ENCODE data around the gene CHPT1.

CHPT1 gene

DNA sequence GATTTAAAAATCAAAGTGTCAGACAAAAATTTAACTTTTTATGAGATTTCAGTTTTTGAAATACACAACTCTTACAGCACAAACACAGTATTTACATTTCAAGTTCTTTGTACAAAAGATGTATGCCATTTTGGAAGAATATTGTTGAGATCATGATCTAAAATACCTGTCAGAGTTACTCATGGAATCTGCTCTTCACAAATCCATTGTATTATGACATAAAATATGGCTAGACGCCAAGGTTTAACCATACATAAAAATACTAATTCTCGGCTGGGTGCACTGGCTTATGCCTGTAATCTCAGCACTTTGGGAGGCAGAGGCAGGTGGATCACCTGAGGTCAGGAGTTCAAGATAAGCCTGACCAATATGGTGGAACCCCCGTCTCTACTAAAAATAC is 48.0 kb downstream of the CHPT1 start:
- Histone ChIP-seq H3K9me3 (ENCODE audit: insufficient read depth, low read depth, low read length) (no peaks in the 10 kb centered on the region), H3K36me3 (ENCODE audit: insufficient read depth, low read length) (peaks cover 62% of the 10 kb centered on the region), H3K4me3 (ENCODE audit: low read length) (no peak overlapping the region), H3K27ac (ENCODE audit: low read depth, low read length) (no peak overlapping the region), H3K9ac (ENCODE audit: low read depth, low read length) (no peak overlapping the region), H3K27me3 (ENCODE audit: insufficient read depth, low read length) (no peaks in the 10 kb centered on the region), H3K4me1 (ENCODE audit: insufficient read depth, low read length) (0 out of 2 replicates have a peak, but pooled peaks cover 4% of the 10 kb centered on the region)
- 91% methylated on average over 3 of the region's 3 CpGs for WGBS

GRCh38 chr12:101746196-101746595 is 48.8 kb downstream of the CHPT1 start:
- H3K27me3 ChIP-seq (ENCODE audit: insufficient read depth, low read length) = no peaks in the 10 kb centered on the region
- H3K36me3 ChIP-seq (ENCODE audit: insufficient read depth, low read length) = peaks cover 64% of the 10 kb centered on the region
- 100% methylated on average over 1 of the region's 1 CpG for WGBS
- 0 out of 2 replicates have a peak, but pooled peaks cover 5% of the 10 kb centered on the region for H3K4me1 ChIP-seq (ENCODE audit: insufficient read depth, low read length)
- no peak overlapping the region for H3K27ac ChIP-seq (ENCODE audit: low read depth, low read length)
- no peaks in the 10 kb centered on the region for H3K9me3 ChIP-seq (ENCODE audit: insufficient read depth, low read depth, low read length)
- no peak overlapping the region for H3K9ac ChIP-seq (ENCODE audit: low read depth, low read length)
- H3K4me3 ChIP-seq (ENCODE audit: low read length) = no peak overlapping the region

DNA sequence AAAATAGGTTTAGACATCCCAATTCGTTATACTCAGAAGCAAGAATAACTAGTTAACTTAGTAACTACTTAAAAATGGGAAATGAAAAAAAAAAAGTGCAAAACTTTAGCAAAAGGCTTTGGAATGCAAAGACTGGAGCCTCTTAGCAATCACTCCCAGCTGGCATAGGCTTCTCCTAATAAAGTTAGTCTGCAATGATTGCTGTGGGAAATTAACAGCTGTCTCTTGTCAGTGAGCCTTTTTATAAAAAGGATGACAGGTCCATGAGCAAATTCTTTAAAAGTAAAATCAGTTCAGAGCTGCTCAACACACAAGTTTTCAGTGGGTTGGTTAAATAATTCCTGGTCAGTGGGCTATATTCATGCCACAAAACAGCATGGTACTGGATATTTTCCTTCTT is 49.2 kb downstream of the CHPT1 start:
- Histone ChIP-seq H3K27ac (ENCODE audit: low read depth, low read length) (no peak overlapping the region), H3K27me3 (ENCODE audit: insufficient read depth, low read length) (no peaks in the 10 kb centered on the region), H3K9me3 (ENCODE audit: insufficient read depth, low read depth, low read length) (no peaks in the 10 kb centered on the region), H3K36me3 (ENCODE audit: insufficient read depth, low read length) (peaks cover 69% of the 10 kb centered on the region), H3K4me3 (ENCODE audit: low read length) (no peak overlapping the region), H3K9ac (ENCODE audit: low read depth, low read length) (no peak overlapping the region), H3K4me1 (ENCODE audit: insufficient read depth, low read length) (peaks cover 5% of the 10 kb centered on the region; the same call in 1 of the 2 replicates)
- WGBS = no CpG with 5 or more reads among the region's 1 CpG

- WGBS = 88% methylated on average over 1 of the region's 1 CpG
Observed at GRCh38 chr12:101747697-101748096, 50.3 kb downstream of the CHPT1 start.

DNA sequence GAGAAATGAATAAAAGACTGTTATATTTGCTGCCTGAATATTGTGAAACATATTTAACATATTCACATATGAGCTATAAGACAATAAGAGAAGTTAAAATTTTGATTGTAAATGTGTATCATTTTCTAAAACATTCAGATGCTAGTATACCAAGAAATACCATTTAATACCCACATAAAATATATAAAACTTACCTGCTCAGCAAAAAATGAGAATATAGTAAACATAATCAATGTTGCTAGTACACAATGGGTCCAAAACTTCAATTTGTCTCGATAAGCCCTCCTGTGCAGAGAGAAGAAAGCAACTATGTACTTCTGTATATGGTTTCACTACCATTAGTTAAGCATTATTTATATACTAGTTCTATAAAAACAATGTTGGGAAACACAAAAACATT is 51.5 kb downstream of the CHPT1 start:
- Histone ChIP-seq H3K9me3 (ENCODE audit: insufficient read depth, low read depth, low read length) (no peaks in the 10 kb centered on the region), H3K27me3 (ENCODE audit: insufficient read depth, low read length) (no peaks in the 10 kb centered on the region), H3K36me3 (ENCODE audit: insufficient read depth, low read length) (peaks cover 79% of the 10 kb centered on the region), H3K4me1 (ENCODE audit: insufficient read depth, low read length) (peaks cover 5% of the 10 kb centered on the region; the same call in 1 of the 2 replicates), H3K4me3 (ENCODE audit: low read length) (no peak overlapping the region), H3K27ac (ENCODE audit: low read depth, low read length) (no peak overlapping the region), H3K9ac (ENCODE audit: low read depth, low read length) (no peak overlapping the region)
- WGBS = no CpG with 5 or more reads among the region's 1 CpG

More at GRCh38 chr12:101747697-101748096, 50.3 kb downstream of the CHPT1 start:
- no peak overlapping the region for H3K27ac ChIP-seq (ENCODE audit: low read depth, low read length)
- H3K4me3 ChIP-seq (ENCODE audit: low read length) = no peak overlapping the region
- peaks cover 76% of the 10 kb centered on the region for H3K36me3 ChIP-seq (ENCODE audit: insufficient read depth, low read length)
- no peaks in the 10 kb centered on the region for H3K27me3 ChIP-seq (ENCODE audit: insufficient read depth, low read length)
- H3K9ac ChIP-seq (ENCODE audit: low read depth, low read length) = no peak overlapping the region
- peaks cover 5% of the 10 kb centered on the region; the same call in 1 of the 2 replicates for H3K4me1 ChIP-seq (ENCODE audit: insufficient read depth, low read length)
- H3K9me3 ChIP-seq (ENCODE audit: insufficient read depth, low read depth, low read length) = no peaks in the 10 kb centered on the region

GRCh38 chr12:101749657-101750056 is 52.2 kb downstream of the CHPT1 start:
- Histone ChIP-seq H3K36me3 (ENCODE audit: insufficient read depth, low read length) (peaks cover 78% of the 10 kb centered on the region), H3K27ac (ENCODE audit: low read depth, low read length) (no peak overlapping the region), H3K9me3 (ENCODE audit: insufficient read depth, low read depth, low read length) (no peaks in the 10 kb centered on the region), H3K9ac (ENCODE audit: low read depth, low read length) (no peak overlapping the region), H3K27me3 (ENCODE audit: insufficient read depth, low read length) (no peaks in the 10 kb centered on the region), H3K4me1 (ENCODE audit: insufficient read depth, low read length) (peaks cover 5% of the 10 kb centered on the region; the same call in 1 of the 2 replicates), H3K4me3 (ENCODE audit: low read length) (no peak overlapping the region)
- 92% methylated on average over 4 of the region's 4 CpGs for WGBS

DNA sequence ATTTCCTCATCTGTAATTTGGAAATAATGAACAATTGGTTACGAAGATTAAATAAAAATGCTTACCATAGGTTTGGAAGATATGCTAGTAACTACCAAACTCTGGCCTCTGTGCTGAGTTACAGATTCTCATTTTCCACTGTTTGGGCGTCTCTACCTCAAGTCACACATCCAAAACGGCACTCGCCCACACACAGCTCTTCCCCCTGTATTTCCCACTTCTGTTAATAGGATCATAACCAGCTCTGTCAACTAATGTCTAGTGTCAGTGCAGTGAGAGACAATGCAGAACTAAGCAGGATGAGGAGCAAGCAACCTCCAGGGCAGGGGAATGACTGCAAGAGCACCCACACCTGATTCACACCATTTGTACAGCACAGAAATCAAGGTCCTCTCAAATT is 52.7 kb downstream of the CHPT1 start:
- 87% methylated on average over 4 of the region's 4 CpGs for whole genome bisulfite sequencing
- H3K4me1 ChIP-seq (ENCODE audit: insufficient read depth, low read length) = peaks cover 5% of the 10 kb centered on the region; the same call in 1 of the 2 replicates
- peaks cover 77% of the 10 kb centered on the region for H3K36me3 ChIP-seq (ENCODE audit: insufficient read depth, low read length)
- H3K9ac ChIP-seq (ENCODE audit: low read depth, low read length) = no peak overlapping the region
- H3K27me3 ChIP-seq (ENCODE audit: insufficient read depth, low read length) = no peaks in the 10 kb centered on the region
- H3K27ac ChIP-seq (ENCODE audit: low read depth, low read length) = no peak overlapping the region
- H3K4me3 ChIP-seq (ENCODE audit: low read length) = no peak overlapping the region
- no peaks in the 10 kb centered on the region for H3K9me3 ChIP-seq (ENCODE audit: insufficient read depth, low read depth, low read length)

DNA sequence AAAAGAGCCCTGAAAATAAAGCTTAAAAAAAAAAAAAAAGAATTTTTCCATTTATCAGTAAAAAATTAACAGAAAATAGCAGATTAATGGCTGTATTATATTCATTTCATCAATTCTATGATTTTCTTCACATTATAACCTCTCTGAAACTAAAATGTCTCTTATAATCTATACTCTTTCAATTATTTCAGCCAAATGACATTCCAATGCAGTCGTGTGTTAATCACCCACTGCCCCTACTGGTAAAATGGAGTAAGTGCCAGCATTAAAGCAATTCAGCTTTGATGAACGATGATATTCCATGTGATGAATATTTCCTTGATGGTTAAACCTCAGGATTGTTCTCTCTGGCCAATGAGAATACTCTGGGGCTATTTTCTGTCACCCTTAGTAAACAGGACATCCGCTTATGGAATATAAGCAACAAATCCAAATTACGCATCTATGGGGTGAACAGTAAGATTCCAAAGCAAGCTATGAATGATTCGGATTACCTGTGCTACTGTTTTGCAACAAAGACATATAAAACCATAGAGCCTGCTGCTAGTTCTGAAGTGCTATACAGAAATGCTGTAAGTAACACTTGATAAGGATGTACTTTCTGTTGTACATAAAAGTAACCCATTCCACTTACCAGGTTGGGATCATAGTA is 62.1 kb downstream of the CHPT1 start:
- no peaks in the 10 kb centered on the region for H3K27me3 ChIP-seq (ENCODE audit: insufficient read depth, low read length)
- H3K36me3 ChIP-seq (ENCODE audit: insufficient read depth, low read length) = peaks cover 73% of the 10 kb centered on the region
- 86% methylated on average over 5 of the region's 5 CpGs for WGBS
- H3K27ac ChIP-seq (ENCODE audit: low read depth, low read length) = no peak overlapping the region
- H3K4me3 ChIP-seq (ENCODE audit: low read length) = no peak overlapping the region
- no peak overlapping the region for H3K9ac ChIP-seq (ENCODE audit: low read depth, low read length)
- no peaks in the 10 kb centered on the region for H3K9me3 ChIP-seq (ENCODE audit: insufficient read depth, low read depth, low read length)
- H3K4me1 ChIP-seq (ENCODE audit: insufficient read depth, low read length) = no peaks in the 10 kb centered on the region

DNA sequence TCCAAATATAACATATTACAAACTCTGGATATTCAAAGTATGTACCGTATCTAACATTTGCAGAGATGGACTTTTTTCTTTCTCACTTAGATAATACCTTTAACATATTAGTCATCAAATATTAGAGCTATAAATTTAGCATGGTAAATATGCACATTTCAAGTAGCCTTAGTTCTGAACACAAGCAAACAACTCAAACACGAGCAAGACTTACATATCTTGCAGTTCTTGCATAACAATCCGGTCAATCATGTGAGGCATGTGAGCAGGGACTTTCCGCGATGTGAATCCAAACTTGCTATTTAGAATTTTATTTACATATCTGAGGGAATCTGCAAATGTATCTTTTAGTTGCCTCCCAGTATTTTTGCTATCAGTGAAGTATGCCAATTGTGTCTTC is 63.9 kb downstream of the CHPT1 start:
- Histone ChIP-seq H3K9ac (ENCODE audit: low read depth, low read length) (no peak overlapping the region), H3K27me3 (ENCODE audit: insufficient read depth, low read length) (no peaks in the 10 kb centered on the region), H3K27ac (ENCODE audit: low read depth, low read length) (no peak overlapping the region), H3K9me3 (ENCODE audit: insufficient read depth, low read depth, low read length) (no peaks in the 10 kb centered on the region), H3K36me3 (ENCODE audit: insufficient read depth, low read length) (peaks cover 72% of the 10 kb centered on the region), H3K4me1 (ENCODE audit: insufficient read depth, low read length) (no peaks in the 10 kb centered on the region), H3K4me3 (ENCODE audit: low read length) (no peak overlapping the region)
- WGBS = 89% methylated on average over 5 of the region's 5 CpGs

DNA sequence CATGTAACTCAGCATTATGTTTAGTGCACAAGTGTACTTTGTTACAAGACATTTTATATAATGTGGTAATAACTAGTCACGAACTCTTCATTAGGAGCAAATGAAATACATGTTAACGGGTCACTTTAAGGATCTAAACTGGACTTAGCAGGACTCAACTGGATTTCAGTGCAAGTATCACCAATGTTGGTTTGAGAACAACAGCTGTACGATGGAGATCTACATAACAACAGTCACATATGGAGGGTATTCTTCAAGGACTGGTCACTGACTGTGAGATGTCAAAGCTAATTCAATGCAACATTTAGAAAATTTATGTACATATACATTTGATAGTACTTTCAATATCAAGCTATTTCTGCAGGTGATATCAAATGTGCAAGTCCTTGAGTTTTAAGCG is 64.3 kb downstream of the CHPT1 start:
- WGBS = 89% methylated on average over 3 of the region's 4 CpGs
- Histone ChIP-seq H3K9ac (ENCODE audit: low read depth, low read length) (no peak overlapping the region), H3K4me1 (ENCODE audit: insufficient read depth, low read length) (no peaks in the 10 kb centered on the region), H3K27me3 (ENCODE audit: insufficient read depth, low read length) (no peaks in the 10 kb centered on the region), H3K36me3 (ENCODE audit: insufficient read depth, low read length) (peaks cover 71% of the 10 kb centered on the region), H3K4me3 (ENCODE audit: low read length) (no peak overlapping the region), H3K27ac (ENCODE audit: low read depth, low read length) (no peak overlapping the region), H3K9me3 (ENCODE audit: insufficient read depth, low read depth, low read length) (no peaks in the 10 kb centered on the region)

- Histone ChIP-seq H3K27ac (ENCODE audit: low read depth, low read length) (no peak overlapping the region), H3K4me3 (ENCODE audit: low read length) (no peak overlapping the region), H3K4me1 (ENCODE audit: insufficient read depth, low read length) (no peaks in the 10 kb centered on the region), H3K36me3 (ENCODE audit: insufficient read depth, low read length) (peaks cover 71% of the 10 kb centered on the region), H3K9ac (ENCODE audit: low read depth, low read length) (no peak overlapping the region), H3K27me3 (ENCODE audit: insufficient read depth, low read length) (no peaks in the 10 kb centered on the region), H3K9me3 (ENCODE audit: insufficient read depth, low read depth, low read length) (no peaks in the 10 kb centered on the region)
- WGBS = 94% methylated on average over 6 of the region's 6 CpGs
Observed at GRCh38 chr12:101763246-101763931, 65.9 kb downstream of the CHPT1 start.

Data from HUES64 (cell line).